B cell (primary cell): ENCODE results near the gene NKX1-2. TPM values are rescaled to one million over a fixed set of nuclear protein-coding genes. Genes with fewer than 3 reads are reported as not detected.

Experiments used
- ATAC-seq: fragments of 200-7000 bp; cut with Tn5 transposase; one replicate; pipeline ENCODE4 v1.10.0; 2021; ENCODE audit warnings: low read depth, mild to moderate bottlenecking, moderate number of reproducible peaks, moderate library complexity
- CTCF ChIA-PET: fragments of 350-600 bp; sonication (Branson Sonifier 250); formaldehyde crosslinking; loops from one replicate; lab custom pipeline; 2021; ENCODE audit warnings: antibody characterized with exemption, inconsistent platforms; lab: Charles Lee
- POLR2A ChIA-PET: fragments of 350-600 bp; sonication (Branson Sonifier 250); formaldehyde crosslinking; loops from one replicate; lab custom pipeline; 2021; ENCODE audit warnings: antibody characterized with exemption; lab: Charles Lee
- DNase-seq: peaks from one replicate; pipeline ENCODE4 v3.0.0; 2013
- H2AFZ ChIP-seq: 2 replicates; pipeline ENCODE4 v1.6.1; 2012; ENCODE audit warnings: mild to moderate bottlenecking, low read depth, low read length; ENCODE audit not compliant: insufficient read depth, poor library complexity, severe bottlenecking
- H3K27ac ChIP-seq, 2 donors: 1 replicate in 1 of 2; 2 replicates in 1 of 2; pipeline ENCODE4 v1.5.1; 2012 to 2013; ENCODE audit warnings: low read length in 2 of 2, mild to moderate bottlenecking in 2 of 2, moderate library complexity in 1 of 2
- H3K27me3 ChIP-seq, 4 experiments: fragments of 200-600 bp in 1 of 4; sonication (generic) in 1 of 4; replicated peaks in 1 of 4; 1 replicate in 2 of 4; 2 replicates in 2 of 4; pipeline versions ENCODE4 v1.6.1 to v1.7.0; 2013 to 2016; ENCODE audit warnings: low read length in 3 of 4, mild to moderate bottlenecking in 2 of 4, mixed read lengths in 1 of 4, moderate library complexity in 1 of 4; ENCODE audit not compliant: insufficient read depth in 4 of 4, control insufficient read depth in 3 of 4; ENCODE audit errors: control extremely low read depth in 1 of 4
- H3K36me3 ChIP-seq, 2 experiments: replicated peaks in 1 of 2; 1 replicate in 1 of 2; 2 replicates in 1 of 2; pipeline versions ENCODE4 v1.6.1 to v1.7.1; 2013; ENCODE audit warnings: low read length in 1 of 2; ENCODE audit not compliant: insufficient read depth in 2 of 2, control insufficient read depth in 1 of 2; ENCODE audit errors: control extremely low read depth in 1 of 2, extremely low read depth in 1 of 2
- H3K4me1 ChIP-seq, 2 donors: fragments of 200-600 bp in 1 of 2; sonication (generic) in 1 of 2; 1 replicate in 1 of 2; 2 replicates in 1 of 2; pipeline versions ENCODE4 v1.5.1 to v1.6.1; 2013 to 2017; ENCODE audit warnings: low read length in 2 of 2; ENCODE audit not compliant: control insufficient read depth in 2 of 2, insufficient read depth in 2 of 2
- H3K4me2 ChIP-seq: replicated peaks from 2 replicates; pipeline ENCODE3; 2012; ENCODE audit warnings: mild to moderate bottlenecking, low read depth, low read length; ENCODE audit not compliant: poor library complexity, severe bottlenecking
- H3K4me3 ChIP-seq, 5 experiments: fragments of 200-600 bp in 1 of 5; sonication (generic) in 1 of 5; 1 replicate in 3 of 5; 2 replicates in 2 of 5; pipeline versions ENCODE4 v1.5.1 to v1.7.0; 2011 to 2016; ENCODE audit warnings: low read length in 4 of 5, mild to moderate bottlenecking in 4 of 5, low read depth in 2 of 5, control low read depth in 1 of 5, moderate library complexity in 1 of 5; ENCODE audit not compliant: insufficient read depth in 1 of 5; ENCODE audit errors: control extremely low read depth in 1 of 5, extremely low read depth in 1 of 5
- H3K79me2 ChIP-seq: fragments of 200-600 bp; sonication (generic); one replicate; pipeline ENCODE4 v1.6.0; 2016; ENCODE audit warnings: low read length; ENCODE audit not compliant: control insufficient read depth, insufficient read depth
- H3K9ac ChIP-seq: fragments of 200-600 bp; sonication (generic); 2 replicates; pipeline ENCODE4 v1.6.1; 2017; ENCODE audit warnings: mild to moderate bottlenecking, low read length, moderate library complexity
- H3K9me3 ChIP-seq, 3 donors: one replicate each; pipeline versions ENCODE4 v1.6.1 to v1.7.1; 2013; ENCODE audit warnings: low read length in 2 of 3; ENCODE audit not compliant: control insufficient read depth in 2 of 3, insufficient read depth in 1 of 3; ENCODE audit errors: control extremely low read depth in 1 of 3
- H4K20me1 ChIP-seq: 2 replicates; pipeline ENCODE4 v1.6.0; 2012; ENCODE audit warnings: mild to moderate bottlenecking, low read length; ENCODE audit not compliant: insufficient read depth, control insufficient read depth, poor library complexity, severe bottlenecking
- H3K27ac Mint-ChIP-seq: one replicate; pipeline ENCODE4 v1.8.0; 2021; ENCODE audit warnings: mixed read lengths
- H3K27me3 Mint-ChIP-seq: one replicate; pipeline ENCODE4 v1.8.0; 2021; ENCODE audit warnings: mixed read lengths
- H3K4me1 Mint-ChIP-seq: one replicate; pipeline ENCODE4 v1.8.0; 2021; ENCODE audit warnings: mixed read lengths
- H3K4me3 Mint-ChIP-seq: one replicate; pipeline ENCODE4 v1.8.0; 2021; ENCODE audit warnings: mixed read lengths
- H3K9me3 Mint-ChIP-seq: one replicate; pipeline ENCODE4 v1.8.0; 2022; ENCODE audit warnings: mixed read lengths; ENCODE audit not compliant: insufficient read depth
- CTCF ChIP-seq: fragments of 200-600 bp; IDR thresholded peaks from one replicate; pipeline ENCODE4 v1.8.0; 2022; ENCODE audit warnings: antibody characterized with exemption, mild to moderate bottlenecking
- EZH2 ChIP-seq: IDR thresholded peaks from 2 replicates; pipeline ENCODE4 v1.6.1; 2012; ENCODE audit warnings: borderline replicate concordance, low read depth, mild to moderate bottlenecking, moderate library complexity, low read length; ENCODE audit not compliant: insufficient read depth, poor library complexity, severe bottlenecking
- WGBS: methylation state at CpG from one replicate; pipeline ENCODE4 v1.1.5; 2013; ENCODE audit warnings: missing lambda C conversion rate; ENCODE audit not compliant: insufficient coverage; 5-methylcytosine and 5-hydroxymethylcytosine counted together
- intact Hi-C: fragments of 100-400 bp; cut with micrococcal nuclease; formaldehyde crosslinking; loops from one replicate; pipeline ENCODE4 v1.10.0; 2022
- polyA plus RNA-seq: library from polyadenylated mRNA; depleted of rRNA; stranded (reverse); fragments of >200 nt; gene quantifications from 2 replicates; pipeline ENCODE4 v1.2.3, GENCODE V29; 2012
- total RNA-seq, 2 donors: library from RNA; stranded (reverse); fragments of 120-200 nt in 1 of 2; gene quantifications; 1 replicate in 1 of 2; 2 replicates in 1 of 2; pipeline versions ENCODE4 v1.2.3 to v1.2.4, GENCODE V29; 2013 to 2022

Gene NKX1-2
- total and polyA plus RNA-seq, 2 donors (not counting 1 experiment from before 2014, with no cell fraction given): not detected

GRCh38 chr10:124465777-124466488 lies 16.1 kb upstream of the NKX1-2 start:
- H3K9ac ChIP-seq: peak overlapping the region; percentile 12
- POLR2A ChIA-PET: interaction anchor here (0.6 to 0.8 kb wide), 2 partner anchors 31 to 372 kb away, joined by 3 read pairs; partner anchors contain the start of gene CHST15
- no peaks in the 10 kb centered on the region for H3K9me3 Mint-ChIP-seq
- H3K27me3 ChIP-seq: no peaks in the 10 kb centered on the region
- no peak for DNase-seq
- peak overlapping the region; percentile 66 for H3K4me2 ChIP-seq
- 80% methylated on average over 6 of the region's 9 CpGs for WGBS
- peak overlapping the region; percentile 67 to 69 for H3K27ac ChIP-seq
- H2AFZ ChIP-seq: peak overlapping the region; percentile 72
- peak overlapping the region; percentile 92 for H3K27ac Mint-ChIP-seq
- intact Hi-C loops: loop anchor here (10.0 kb wide), 2 partner anchors 149 to 1311 kb away; partner anchors contain the start of gene BUB3
- CTCF ChIA-PET: interaction anchor here (1.5 kb wide), 1 partner anchor 77 kb away, joined by 4 read pairs; no protein-coding TSS in a partner anchor
- H3K27me3 Mint-ChIP-seq: no peaks in the 10 kb centered on the region
- H3K36me3 ChIP-seq: peaks cover 0 to 3% of the 10 kb centered on the region in 2 experiments
- H3K4me3 ChIP-seq: no peak overlapping the region
- H3K9me3 ChIP-seq: no peaks in the 10 kb centered on the region
- no peak for ATAC-seq
- H3K79me2 ChIP-seq: peaks cover 64% of the 10 kb centered on the region
- TF ChIP-seq EZH2: no peak
- no peak for TF ChIP-seq CTCF
- peaks cover 6% of the 10 kb centered on the region for H4K20me1 ChIP-seq
- H3K4me1 ChIP-seq: peaks cover 23 to 35% of the 10 kb centered on the region in 2 donors
- H3K4me1 Mint-ChIP-seq: peaks cover 37% of the 10 kb centered on the region
- H3K4me3 Mint-ChIP-seq: peak overlapping the region; percentile 64
